Measurements from ENCODE around the gene KRTAP15-1. TPM values are rescaled to one million over a fixed set of nuclear protein-coding genes. Genes with fewer than 3 reads are reported as not detected.

KRTAP15-1 gene
- total and polyA plus RNA-seq, 2 donors (not counting 3 experiments of a cell fraction or from before 2014, with no cell fraction given) = not detected

- H3K9ac ChIP-seq (replicated peaks; ENCODE audit: extremely low read depth, insufficient read depth, low read length) = no peak overlapping the region
- H3K27me3 ChIP-seq (ENCODE audit: control insufficient read depth in 2 of 2, insufficient read depth in 2 of 2, low read length in 2 of 2) = no peaks in the 10 kb centered on the region
- no peaks in the 10 kb centered on the region for H4K20me1 ChIP-seq (replicated peaks; ENCODE audit: control insufficient read depth, extremely low read depth, insufficient read depth, low read length)
- no peaks in the 10 kb centered on the region for H3K4me1 ChIP-seq (ENCODE audit: control insufficient read depth, extremely low read depth, insufficient read depth, low read length)
- no peak overlapping the region for H3K27ac ChIP-seq (ENCODE audit: insufficient read depth, low read depth, low read length)
- H3K4me2 ChIP-seq (ENCODE audit: insufficient read depth, low read length) = no peak overlapping the region
- intact Hi-C loops (cut with micrococcal nuclease) = no loop called here
- no peak for DNase-seq (ENCODE audit: low read depth, low spot score)
- H3K9me1 ChIP-seq (replicated peaks; ENCODE audit: control insufficient read depth, extremely low read depth, insufficient read depth, low read length) = no peaks in the 10 kb centered on the region
- H3K36me3 ChIP-seq (ENCODE audit: control insufficient read depth in 2 of 2, extremely low read depth in 1 of 2, insufficient read depth in 2 of 2, low read length in 2 of 2) = no peaks in the 10 kb centered on the region
- H3K4me3 ChIP-seq (replicated peaks in 1 of 3; ENCODE audit: insufficient read depth in 1 of 3, low read depth in 1 of 3, low read length in 3 of 3) = no peak overlapping the region
- no peak overlapping the region for H2AFZ ChIP-seq (ENCODE audit: low read depth, low read length)
- TF ChIP-seq FOS (IDR thresholded peaks at IDR 0.05; ENCODE audit: borderline replicate concordance, insufficient read depth, low read length) (no peak), CTCF (IDR thresholded peaks at IDR 0.05; ENCODE audit: extremely low read depth in 1 of 2, insufficient read depth in 1 of 2, low read depth in 1 of 2, low read length in 2 of 2) (no peak), POLR2AphosphoS5 (IDR thresholded peaks at IDR 0.05; ENCODE audit: insufficient read depth, low read depth, low read length) (no peak), EZH2 (IDR thresholded peaks at IDR 0.05; ENCODE audit: borderline replicate concordance, low read depth, low read length, severe bottlenecking) (no peak), MYC (IDR thresholded peaks at IDR 0.05; ENCODE audit: low read depth, low read length) (no peak), POLR2A (IDR thresholded peaks at IDR 0.05; ENCODE audit: low read depth, low read length) (no peak), MAX (IDR thresholded peaks at IDR 0.05; ENCODE audit: insufficient read depth, insufficient read length) (no peak), JUN (IDR thresholded peaks at IDR 0.05; ENCODE audit: borderline replicate concordance, insufficient read depth, insufficient read length, low read depth) (no peak), GATA2 (IDR thresholded peaks at IDR 0.05; ENCODE audit: insufficient read depth, insufficient read length, low read depth, low read length) (no peak)
- H3K79me2 ChIP-seq (ENCODE audit: control insufficient read depth, insufficient read depth, low read length) = no peaks in the 10 kb centered on the region
- FAIRE-seq = no peak
- dilution Hi-C loops (cut with MboI; ENCODE audit: extremely low pct_ligation_motif_present, low sequenced_read_pairs) = no loop called here
- BruUV-seq (replicated peaks) = no TSS peak
- CTCF ChIA-PET = no interaction called here
- H3K9me3 ChIP-seq (replicated peaks; ENCODE audit: control insufficient read depth, insufficient read depth, low read length) = peaks cover 3% of the 10 kb centered on the region
- POLR2A ChIA-PET = no interaction called here
These were observed 4.1 kb downstream of the KRTAP15-1 start for GRCh38 chr21:30444204-30444603.
